Endometrial microvascular endothelial cells (primary cell): ENCODE results near the gene DLX1. TPM values are rescaled to one million over a fixed set of nuclear protein-coding genes. Genes with fewer than 3 reads are reported as not detected.
"Not testable (repeated sequence)": the region's sequence is repeated elsewhere in the genome, so short reads cannot be mapped to it uniquely, and the experiment has no call there.

Source experiments
- in situ Hi-C: cut with HindIII; loops from 2 replicates; pipeline ENCODE4 v1.10.0; 2017; ENCODE audit warnings: low sequenced_read_pairs, low pct_unique_long_range_greater_than_20kb; ENCODE audit errors: inconsistent ontology term
- total RNA-seq: library from RNA; depleted of rRNA; stranded (reverse); fragments of >200 nt; gene quantifications from one replicate; pipeline ENCODE4 v1.2.3, GENCODE V29; 2015; ENCODE audit errors: inconsistent ontology term

DLX1 gene
- total RNA-seq: not detected

DNA sequence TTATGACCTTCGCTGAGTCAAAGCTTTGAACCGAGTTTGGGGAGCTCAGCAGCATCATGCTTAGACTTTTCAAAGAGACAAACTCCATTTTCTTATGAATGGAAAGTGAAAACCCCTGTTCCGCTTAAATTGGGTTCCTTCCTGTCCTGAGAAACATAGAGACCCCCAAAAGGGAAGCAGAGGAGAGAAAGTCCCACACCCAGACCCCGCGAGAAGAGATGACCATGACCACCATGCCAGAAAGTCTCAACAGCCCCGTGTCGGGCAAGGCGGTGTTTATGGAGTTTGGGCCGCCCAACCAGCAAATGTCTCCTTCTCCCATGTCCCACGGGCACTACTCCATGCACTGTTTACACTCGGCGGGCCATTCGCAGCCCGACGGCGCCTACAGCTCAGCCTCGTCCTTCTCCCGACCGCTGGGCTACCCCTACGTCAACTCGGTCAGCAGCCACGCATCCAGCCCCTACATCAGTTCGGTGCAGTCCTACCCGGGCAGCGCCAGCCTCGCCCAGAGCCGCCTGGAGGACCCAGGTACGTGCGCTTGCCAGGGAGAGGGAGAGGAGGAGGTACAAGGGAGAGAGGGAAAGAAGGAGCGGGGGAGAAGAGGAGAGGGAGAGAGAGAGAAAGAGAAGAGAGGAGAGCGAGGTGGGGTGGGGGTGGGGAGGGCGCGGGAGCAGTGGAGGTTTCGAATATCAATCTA, at the start of gene DLX1:
Gene DLX1 (plus strand): TSS at position 48 of the 700 bp plus-strand sequence. CDS start 171 bp downstream, at position 219.
- in situ Hi-C loops: no loop called here

DNA sequence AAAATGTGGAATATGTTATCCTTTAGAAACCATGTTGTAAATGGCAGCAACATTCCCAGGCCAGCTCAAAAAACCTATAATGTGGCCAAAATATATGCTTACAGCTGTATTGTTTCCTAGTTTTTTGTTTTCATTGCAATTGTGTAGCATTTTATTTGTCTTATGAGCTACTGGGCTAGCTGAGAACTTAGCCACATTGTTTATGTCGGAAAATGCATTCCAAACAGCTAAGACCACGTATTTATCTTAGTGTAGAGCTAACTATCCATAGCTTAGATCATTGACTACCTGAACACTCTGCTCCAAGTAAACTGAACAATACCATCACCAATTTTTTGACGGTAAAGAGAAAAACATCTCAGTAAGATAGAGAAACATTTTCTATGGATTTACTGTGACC, 47.2 kb upstream of the DLX1 start:
- in situ Hi-C loops: no loop called here

DNA sequence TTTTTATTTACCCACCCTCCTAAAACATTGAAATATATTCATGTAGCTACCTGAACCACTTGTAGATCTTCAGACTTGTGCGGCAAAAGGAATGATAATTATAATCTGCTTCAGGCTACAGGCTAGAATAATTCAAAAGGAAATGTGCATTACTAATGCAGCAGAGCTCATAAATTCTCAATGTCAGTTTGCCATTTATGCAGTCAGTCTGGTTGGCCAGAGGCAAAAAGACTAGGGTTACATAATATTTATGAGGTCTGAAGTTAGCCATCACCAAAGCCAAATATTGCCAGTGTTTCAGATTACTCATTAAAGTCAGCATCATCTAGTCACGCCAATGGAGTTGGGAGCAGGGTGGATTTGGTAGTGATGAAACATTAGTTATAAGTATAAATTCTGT, 46.7 kb upstream of the DLX1 start:
- in situ Hi-C loops: no loop called here

DNA sequence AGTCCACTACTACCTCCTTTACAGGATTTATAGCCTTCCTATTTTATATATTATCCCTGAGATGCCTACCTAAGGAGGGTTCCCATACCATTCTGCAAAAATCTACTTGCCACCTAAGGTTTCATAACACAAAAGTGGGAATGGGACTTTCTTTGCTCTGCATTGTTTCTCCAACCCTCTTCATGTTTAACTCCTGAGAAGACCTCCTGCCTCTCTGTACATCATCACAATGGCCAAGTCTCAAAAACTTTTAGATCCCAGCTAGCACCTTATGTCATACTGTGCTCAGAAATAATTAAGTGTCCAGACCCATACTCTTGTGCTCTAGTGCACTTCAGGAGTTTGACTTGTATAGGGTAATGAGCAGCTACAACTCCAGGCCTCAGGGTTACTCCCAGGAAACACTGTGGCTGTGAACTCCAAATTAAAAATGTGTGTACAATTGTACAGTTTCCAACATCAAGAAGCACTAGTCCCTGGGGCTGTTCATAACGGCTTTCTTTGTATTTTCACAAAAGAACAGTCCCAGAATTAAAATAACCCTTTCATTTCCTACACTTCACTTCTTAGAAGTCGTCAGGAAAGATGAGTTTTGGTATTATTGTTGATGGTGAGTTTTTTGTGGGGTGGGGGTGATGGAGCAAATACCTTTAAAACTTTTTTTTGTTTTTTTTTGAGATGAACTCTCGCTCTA, 46.1 kb upstream of the DLX1 start:
- in situ Hi-C loops: no loop called here

DNA sequence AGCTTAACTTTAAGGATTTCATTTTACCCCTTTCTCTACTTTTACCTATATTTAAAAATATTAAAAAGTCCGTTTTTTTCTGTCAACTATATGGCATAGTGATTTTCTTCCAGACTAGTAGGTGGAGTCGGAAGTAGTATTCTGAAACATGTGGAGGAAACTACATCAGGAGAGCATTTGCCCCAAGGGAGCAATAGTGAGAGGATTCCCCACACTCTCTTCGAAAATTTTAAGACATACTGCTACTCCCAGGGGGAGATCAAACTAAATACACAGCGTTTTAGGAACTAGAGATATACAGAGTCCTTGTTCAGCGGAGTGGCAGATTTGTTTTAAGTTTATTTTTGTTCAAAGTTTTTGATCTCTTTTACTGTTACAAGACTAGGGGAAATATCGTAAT, 45.0 kb upstream of the DLX1 start:
- in situ Hi-C loops: no loop called here

DNA sequence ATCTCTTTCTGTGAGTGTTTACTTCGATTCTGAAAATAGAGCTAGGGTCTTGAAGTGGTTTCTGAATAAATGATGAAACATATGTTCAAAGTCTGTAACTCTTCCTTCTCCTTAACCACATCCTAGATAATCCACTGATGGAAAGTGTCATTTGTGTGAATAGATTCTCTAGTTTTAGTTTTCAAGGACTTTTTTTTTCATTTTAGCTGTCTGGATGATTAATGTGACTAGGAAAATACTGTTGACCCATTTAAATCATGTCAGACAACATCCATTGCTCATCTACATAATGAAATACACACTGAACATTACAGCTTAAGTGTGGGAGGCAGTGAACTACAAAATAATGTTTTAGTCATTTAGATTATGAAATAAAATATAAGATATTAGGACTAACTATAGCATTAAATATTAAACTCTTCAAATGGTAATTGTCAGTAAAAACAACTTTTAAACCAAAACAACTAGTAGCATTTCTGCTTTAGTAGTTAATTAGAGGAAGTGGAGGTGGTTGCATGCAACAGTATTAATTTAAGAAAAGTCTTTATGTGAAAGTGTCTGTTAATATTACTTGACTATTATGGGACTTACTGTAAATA, 39.1 kb upstream of the DLX1 start:
- in situ Hi-C loops: no loop called here

DNA sequence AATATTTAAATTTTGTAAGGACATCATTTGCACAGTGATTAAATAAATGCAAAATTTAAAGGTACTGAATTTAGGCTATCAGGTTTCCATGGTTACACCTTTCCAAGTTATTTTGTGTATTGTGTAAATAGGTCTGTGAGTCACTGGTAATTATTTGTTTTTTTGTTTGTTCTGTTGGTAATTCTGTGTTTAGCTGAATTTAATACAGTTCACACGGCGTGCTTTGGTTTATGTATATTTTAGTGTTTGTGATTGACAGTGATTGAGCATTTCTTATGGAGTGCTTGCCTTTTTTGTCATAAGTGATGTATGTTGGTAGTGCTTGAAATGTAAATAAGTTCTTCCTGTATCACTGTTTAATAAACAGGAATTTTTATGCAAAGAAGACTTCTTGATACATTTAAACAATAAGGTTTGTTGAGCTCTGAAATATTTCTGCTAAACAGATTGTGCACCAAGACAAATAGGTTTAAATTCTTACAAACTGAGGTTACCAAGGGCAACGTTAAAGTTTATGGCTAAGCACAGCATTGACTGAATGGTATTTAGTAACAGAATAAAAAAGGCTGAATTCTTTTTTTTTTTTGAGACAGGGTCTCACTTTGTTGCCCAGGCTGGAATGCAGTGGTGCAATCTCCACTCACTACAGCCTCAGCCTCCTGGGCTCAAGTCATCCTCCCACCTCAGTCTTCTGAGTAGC, 38.3 kb upstream of the DLX1 start:
- in situ Hi-C loops: no loop called here

DNA sequence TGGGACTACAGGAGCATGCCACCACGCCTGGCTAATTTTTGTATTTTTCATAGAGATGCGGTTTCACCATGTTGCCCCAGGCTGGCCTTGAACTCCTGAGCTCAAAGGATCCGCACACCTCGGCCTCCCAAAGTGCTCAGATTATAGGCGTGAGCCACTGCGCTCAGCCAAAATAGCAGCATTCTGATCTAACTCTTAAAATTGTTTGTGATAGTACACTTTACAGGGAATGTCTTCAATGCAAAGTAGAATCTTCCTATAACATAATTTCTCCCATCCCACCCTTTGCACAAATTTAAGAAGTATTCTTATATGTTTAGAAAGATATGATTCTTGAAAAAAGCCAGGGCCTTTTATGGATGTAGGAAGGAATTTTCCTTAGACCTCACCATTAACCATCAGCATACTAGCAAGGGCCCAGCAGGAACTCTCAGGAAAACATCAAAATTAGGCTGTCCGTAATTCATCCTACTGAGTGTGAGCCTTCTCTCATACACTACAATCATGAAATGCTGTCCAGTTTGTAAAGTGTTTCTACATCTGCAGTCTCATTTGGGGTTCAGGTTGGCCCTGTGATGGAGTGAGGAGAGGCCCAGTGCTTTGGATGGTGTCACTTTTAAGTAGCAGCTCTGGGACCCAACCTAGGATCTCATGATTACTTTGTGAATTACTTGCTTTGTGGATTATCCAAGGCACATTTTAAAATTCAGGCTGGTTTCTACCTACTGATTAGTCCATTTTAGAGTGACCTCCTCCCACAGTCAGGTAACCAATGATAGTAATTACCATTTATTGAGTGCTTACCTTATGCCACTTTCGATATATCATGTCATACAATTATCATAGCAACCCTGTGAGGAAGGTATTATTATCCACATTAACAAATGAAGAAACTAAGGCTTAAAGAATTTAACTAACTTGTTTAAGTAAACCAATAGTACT, 37.5 kb upstream of the DLX1 start:
- in situ Hi-C loops: no loop called here

DNA sequence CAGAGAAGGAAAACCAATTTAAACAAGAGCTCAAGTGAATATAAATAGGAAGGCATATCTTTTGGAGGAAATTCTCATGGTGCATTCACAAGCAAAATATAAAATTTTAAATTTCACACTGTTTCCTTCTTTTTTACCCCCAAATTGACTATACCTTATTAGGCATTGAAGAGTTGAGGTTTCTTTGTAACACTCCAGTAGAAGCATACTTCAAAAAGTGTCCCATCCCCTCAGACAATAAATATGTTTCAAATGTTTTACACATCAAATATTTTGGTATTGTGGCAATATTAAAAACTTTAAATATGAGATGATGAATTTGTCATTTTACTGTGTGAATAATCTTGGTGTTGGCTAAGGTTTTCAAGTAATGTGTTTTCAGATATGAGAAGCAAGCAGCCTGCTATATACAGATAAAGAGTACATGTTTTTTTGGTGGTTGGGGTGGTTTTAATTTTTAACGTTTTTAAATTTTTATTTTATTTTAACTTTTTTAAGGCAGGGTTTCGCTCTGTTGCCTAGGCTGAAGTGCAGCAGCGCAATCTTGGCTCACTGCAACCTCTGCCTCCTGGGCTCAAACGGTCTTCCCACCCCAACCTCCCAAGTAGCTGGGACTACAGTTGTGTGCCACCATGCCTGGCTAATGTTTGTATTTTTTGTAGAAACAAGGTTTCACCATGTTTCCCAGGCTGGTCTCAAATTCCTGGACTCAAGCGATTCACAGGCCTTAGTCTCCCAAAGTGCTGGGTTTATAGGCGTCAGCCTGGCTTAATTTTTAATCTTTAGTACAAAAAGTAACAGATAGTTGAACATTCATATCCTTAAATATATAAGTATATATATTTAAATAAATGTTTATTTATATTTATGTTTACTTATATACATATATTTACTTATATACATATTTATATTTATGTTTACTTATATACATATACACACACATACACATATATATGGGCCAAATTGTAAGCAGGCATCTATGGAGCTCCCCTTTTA, 36.5 kb upstream of the DLX1 start:
- in situ Hi-C loops: no loop called here

DNA sequence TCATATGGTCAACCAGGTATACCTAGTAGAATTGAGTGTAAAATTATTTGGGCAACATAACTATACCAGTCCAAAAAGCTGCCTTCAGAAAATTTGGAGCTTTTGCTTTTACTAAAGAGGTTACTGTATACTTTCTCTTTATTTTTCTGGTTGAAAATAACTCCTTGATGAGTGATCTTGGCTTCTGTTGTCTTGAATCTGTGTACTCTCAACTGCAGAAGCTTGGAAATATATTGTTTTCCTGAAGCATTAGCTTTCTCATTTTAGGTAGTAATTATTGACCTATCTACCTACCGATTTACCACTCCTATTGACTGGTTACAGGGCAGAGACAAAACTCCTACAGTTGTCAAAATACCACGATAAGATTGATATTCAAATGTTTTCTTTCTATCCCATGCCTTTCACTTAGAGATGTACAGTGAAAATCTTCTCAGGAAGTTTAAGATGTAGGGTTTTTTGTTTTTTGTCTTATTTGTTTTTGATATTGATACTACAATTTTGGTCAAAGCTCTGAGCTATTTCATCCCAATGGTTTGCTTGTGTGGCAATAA, 35.7 kb upstream of the DLX1 start:
- in situ Hi-C loops: no loop called here

DNA sequence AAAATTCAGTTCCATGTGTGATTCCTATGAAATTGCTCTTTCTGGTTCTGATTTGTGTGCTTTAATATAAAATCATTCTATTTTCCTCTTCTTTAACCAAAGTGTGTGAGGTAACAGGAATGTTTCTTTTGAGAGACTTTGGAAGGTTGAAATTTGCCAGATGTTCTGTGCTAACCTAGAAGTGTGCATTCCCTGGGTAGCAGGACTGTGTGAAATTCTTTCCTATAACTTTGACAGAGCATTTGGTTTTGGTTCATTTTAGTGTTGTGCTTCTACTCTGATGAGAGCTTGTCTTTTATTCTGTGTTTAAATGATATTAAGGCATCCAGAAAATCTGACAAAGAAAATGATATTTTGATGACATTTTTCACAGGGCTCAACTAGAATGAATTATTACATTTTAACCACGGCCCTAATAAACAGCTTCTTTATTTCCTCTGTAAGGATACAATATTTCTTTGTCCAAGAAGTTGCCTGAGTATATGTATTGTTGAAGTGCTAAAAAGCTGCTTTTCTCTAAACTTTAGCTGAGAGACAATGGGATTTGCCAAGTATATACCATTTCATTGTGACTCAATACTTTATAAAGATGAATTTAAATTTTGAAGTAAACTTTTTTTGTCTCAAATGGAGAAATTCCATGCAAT, 34.7 kb upstream of the DLX1 start:
- in situ Hi-C loops: no loop called here

DNA sequence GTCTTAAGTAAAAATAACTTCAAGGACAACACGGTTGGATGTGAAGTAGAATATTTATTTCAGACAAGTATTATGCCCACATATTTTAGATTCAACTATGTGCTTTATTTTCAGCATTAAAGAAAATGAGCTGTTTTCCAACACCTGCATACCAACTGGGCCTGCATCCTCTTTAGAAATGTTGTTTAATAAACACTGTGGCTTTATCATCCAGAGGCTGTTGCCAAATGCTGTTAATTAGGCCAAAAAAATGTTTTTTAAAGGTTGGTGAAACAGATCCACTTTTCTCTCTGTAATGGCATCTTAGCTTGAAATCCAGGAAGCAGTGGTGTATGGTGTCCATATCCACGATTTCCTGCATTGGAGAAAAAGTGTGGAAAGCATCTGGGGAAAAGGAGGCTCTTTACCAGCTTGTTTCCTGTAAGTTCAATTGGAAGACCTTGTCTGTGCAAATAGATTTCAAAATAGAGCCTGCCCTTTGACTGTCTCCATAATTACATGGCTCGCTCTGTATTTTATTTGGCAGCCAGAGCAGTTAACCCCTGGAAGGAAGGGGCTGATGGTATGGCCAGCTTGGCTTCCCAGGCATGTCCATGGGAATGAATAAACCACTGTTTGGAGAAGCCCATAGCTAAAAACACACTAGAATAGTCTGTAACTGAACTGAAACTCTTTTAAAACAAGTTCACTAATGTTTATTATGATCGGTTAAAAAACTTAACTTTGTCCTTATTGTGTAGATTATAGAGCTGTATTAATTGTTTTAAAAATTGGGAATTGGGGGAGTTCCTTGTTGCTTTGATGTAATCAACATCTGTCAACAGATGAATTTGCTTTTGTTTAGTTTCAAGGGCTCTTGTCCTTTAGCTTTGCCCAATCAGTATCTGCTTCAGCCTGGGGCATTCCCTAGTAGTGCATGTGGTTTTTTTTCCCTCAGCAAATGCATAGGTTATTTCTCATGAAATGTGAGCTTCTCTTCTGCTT, 33.0 kb upstream of the DLX1 start:
- in situ Hi-C loops: no loop called here

DNA sequence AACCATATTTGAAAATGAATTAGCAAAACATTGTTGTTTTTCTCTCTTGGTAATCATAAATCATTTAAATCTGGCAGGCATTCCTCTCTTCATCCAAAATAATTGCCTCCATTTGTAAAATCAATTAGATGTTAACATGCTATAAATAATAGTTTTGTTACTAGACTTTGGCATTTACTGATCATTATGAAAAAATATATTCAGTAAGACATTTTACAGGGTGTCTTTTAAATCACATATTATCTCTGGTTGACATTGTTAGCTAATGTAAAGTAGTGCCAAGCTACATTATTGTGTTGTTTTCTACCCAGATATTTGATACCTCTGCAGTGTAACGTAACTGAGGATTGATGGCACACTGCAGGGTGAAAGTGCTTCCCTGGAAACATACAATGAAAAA, 31.8 kb upstream of the DLX1 start:
- in situ Hi-C loops: no loop called here

DNA sequence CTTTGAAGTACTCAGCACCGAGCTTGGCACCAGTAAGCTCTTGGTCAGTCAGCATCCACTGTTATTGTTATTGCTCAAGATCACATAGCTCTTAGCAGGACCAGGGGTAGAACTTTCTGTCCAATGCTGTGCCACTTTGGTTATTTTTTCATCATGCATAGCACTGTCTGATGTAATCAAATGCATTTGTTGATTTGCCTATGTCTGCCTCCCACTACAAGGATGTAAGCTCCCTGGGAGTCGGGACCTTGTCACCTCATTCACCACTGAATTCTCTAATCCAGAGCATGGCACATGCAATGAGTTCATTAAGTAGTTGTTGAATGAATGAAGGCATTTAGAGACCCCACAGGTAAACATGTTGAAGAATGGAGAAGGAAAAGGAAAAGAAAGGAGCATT, 29.0 kb upstream of the DLX1 start:
- in situ Hi-C loops: no loop called here

DNA sequence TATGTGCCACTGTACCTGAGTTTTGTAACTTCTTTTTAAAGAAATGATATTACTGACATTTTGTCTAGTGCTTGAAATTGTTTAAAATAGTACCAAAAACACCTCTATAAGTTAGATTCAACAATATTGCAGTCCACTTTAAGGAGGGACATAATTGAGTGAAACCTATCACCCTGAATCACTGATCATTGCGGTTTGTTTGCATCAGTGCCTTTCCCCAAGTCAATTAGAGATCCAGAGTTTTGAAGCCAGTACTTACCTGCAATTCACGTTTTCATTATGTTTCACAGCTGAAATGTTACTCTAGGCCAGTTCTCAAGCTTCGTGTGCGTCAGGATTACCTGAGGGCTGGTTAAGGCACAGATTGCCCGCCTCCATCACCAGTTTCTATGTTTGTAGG, 26.6 kb upstream of the DLX1 start:
- in situ Hi-C loops: no loop called here

DNA sequence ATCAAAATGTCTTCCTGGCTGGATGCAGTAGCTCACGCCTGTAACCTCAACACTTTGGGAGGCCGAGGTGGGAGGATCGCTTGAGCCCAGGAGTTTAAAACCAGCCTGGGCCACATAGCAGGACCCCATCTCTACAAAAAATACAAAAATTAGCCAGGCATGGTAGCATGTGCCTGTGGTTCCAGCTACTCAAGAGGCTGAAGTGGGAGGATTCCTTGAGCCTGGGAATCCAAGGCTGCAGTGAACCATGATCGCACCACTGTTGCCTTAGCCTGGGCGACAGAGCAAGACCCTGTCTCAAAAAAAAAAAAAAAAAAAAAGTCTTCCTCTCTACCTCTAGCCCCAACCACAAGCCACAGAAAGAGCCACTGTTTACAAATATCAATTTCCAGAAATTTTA, 25.2 kb upstream of the DLX1 start:
- in situ Hi-C loops: not testable (repeated sequence)
